MCF 10A (cell line): ENCODE results near the gene SLC9A8. TPM values are rescaled to one million over a fixed set of nuclear protein-coding genes. Genes with fewer than 3 reads are reported as not detected.

Source experiments
- BruUV-seq: library from RNA; stranded (reverse); fragments of 400-500 nt; replicated peaks from 2 replicates; lab custom pipeline; 2021; lab: Mats Ljungman, UMichigan
- CTCF ChIA-PET: fragments of 300-600 bp; sonication (Branson Sonifier 250); formaldehyde crosslinking; extraction: SDS; loops from one replicate; lab custom pipeline; 2021; ENCODE audit warnings: antibody characterized with exemption, inconsistent platforms; lab: Yijun Ruan, JAX
- POLR2A ChIA-PET: fragments of 300-600, 350-650 bp; sonication (Branson Sonifier 250); formaldehyde crosslinking; extraction: SDS; loops from one replicate; lab custom pipeline; 2020; ENCODE audit warnings: antibody characterized with exemption, inconsistent platforms; lab: Yijun Ruan, JAX
- DNase-seq: peaks from one replicate; pipeline ENCODE4 v3.0.0-alpha.2; 2018; ENCODE audit not compliant: unreplicated experiment
- H3K27ac Mint-ChIP-seq: one replicate; pipeline ENCODE4 v1.8.0; 2022; ENCODE audit warnings: mild to moderate bottlenecking, low read depth, mixed read lengths; ENCODE audit not compliant: unreplicated experiment
- H3K27me3 Mint-ChIP-seq: one replicate; pipeline ENCODE4 v1.8.0; 2022; ENCODE audit warnings: mixed read lengths; ENCODE audit not compliant: insufficient read depth, unreplicated experiment
- H3K36me3 Mint-ChIP-seq: one replicate; pipeline ENCODE4 v1.8.0; 2022; ENCODE audit warnings: mild to moderate bottlenecking, moderate library complexity, mixed read lengths; ENCODE audit not compliant: insufficient read depth, unreplicated experiment
- H3K4me1 Mint-ChIP-seq: one replicate; pipeline ENCODE4 v1.8.0; 2022; ENCODE audit warnings: mixed read lengths; ENCODE audit not compliant: insufficient read depth, unreplicated experiment
- H3K4me3 Mint-ChIP-seq: one replicate; pipeline ENCODE4 v1.8.0; 2022; ENCODE audit warnings: mild to moderate bottlenecking, moderate library complexity, mixed read lengths; ENCODE audit not compliant: unreplicated experiment
- H3K9me3 Mint-ChIP-seq: one replicate; pipeline ENCODE4 v1.8.0; 2022; ENCODE audit warnings: mixed read lengths; ENCODE audit not compliant: unreplicated experiment
- intact Hi-C: fragments of 100-400 bp; cut with micrococcal nuclease; formaldehyde crosslinking; loops from 2 replicates; pipeline ENCODE4 v1.14.1; 2022
- total RNA-seq: library from RNA; stranded (reverse); gene quantifications from 2 replicates; pipeline ENCODE4 v1.2.3, GENCODE V29; 2022
- TF ChIP-seq, protein P1 (sequence below): fragments of 200-600 bp; IDR thresholded peaks from one replicate; pipeline ENCODE4 v1.8.0; 2022; ENCODE audit warnings: antibody characterized with exemption, mild to moderate bottlenecking; ENCODE audit not compliant: unreplicated experiment

SLC9A8 gene
- total RNA-seq, 1 experiment from 2014 or later, result 14.6 TPM

DNA sequence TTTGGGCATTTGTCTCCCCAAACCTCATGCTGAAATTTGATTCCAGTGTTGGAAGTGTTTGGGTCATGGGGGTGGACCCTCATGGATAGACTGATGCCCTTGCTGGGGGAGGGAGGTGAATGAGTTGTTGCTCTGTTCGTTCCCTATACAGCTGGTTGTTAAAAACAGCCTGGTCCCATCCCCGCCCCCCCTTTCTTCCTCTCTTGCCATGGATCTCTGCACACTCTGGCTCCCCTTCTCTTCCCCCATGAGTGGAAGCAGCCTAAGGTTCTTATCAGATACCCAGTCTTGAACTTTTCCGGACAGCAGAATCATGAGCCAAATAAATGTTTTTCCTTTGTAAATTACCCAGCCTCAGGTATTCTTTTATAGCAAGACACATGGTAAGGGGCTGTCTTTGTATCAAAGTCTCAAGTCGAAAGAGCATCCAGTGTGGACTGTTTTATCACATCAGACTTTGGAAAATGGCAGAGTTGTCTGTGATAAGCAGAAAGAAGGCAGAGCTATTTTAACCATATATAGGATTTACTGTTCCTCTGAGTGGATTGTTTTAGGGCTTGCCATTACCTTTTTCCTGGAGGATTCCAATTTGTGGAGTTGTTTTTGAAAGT, 31.2 kb downstream of the SLC9A8 start:
- Mint-ChIP-seq H3K4me1 (no peaks in the 10 kb centered on the region), H3K36me3 (peaks cover 14% of the 10 kb centered on the region), H3K4me3 (no peak overlapping the region), H3K9me3 (no peaks in the 10 kb centered on the region), H3K27me3 (no peaks in the 10 kb centered on the region), H3K27ac (no peak overlapping the region)
- POLR2A ChIA-PET, result interaction anchor here (0.6 to 1.2 kb wide), 6 partner anchors 17 to 233 kb away, joined by 3 to 7 read pairs (median 4); no protein-coding TSS in a partner anchor
- TF ChIP-seq, protein P1, sequence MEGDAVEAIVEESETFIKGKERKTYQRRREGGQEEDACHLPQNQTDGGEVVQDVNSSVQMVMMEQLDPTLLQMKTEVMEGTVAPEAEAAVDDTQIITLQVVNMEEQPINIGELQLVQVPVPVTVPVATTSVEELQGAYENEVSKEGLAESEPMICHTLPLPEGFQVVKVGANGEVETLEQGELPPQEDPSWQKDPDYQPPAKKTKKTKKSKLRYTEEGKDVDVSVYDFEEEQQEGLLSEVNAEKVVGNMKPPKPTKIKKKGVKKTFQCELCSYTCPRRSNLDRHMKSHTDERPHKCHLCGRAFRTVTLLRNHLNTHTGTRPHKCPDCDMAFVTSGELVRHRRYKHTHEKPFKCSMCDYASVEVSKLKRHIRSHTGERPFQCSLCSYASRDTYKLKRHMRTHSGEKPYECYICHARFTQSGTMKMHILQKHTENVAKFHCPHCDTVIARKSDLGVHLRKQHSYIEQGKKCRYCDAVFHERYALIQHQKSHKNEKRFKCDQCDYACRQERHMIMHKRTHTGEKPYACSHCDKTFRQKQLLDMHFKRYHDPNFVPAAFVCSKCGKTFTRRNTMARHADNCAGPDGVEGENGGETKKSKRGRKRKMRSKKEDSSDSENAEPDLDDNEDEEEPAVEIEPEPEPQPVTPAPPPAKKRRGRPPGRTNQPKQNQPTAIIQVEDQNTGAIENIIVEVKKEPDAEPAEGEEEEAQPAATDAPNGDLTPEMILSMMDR, result no peak
- DNase-seq, result no peak
- intact Hi-C loops, result no loop called here
- no TSS peak for BruUV-seq
- CTCF ChIA-PET, result interaction anchor here (0.6 to 19.0 kb wide), 7 partner anchors 10 to 309 kb away, joined by 3 to 354 read pairs (median 4); no protein-coding TSS in a partner anchor

DNA sequence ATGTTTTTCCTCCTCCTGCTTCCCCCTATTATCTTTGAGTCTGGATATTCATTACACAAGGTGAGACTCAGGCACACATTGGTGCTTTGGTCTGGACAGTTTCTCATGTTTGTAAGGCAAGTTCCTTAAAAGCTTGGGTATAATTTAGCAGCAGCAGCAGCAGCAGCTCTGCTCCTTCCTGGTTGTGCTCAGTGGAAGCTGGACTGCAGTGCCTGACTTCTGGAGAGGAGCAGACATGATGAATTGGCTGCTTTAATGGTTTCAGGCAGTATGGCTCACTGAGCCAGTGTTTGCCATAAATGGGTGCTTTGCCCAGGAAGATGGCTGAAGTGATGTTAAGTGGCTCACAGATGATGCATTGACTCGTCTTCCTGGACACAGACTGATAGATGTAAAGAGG, 32.4 kb downstream of the SLC9A8 start:
- Mint-ChIP-seq H3K4me1 (no peaks in the 10 kb centered on the region), H3K9me3 (no peaks in the 10 kb centered on the region), H3K27me3 (no peaks in the 10 kb centered on the region), H3K27ac (no peak overlapping the region), H3K4me3 (no peak overlapping the region), H3K36me3 (peaks cover 14% of the 10 kb centered on the region)
- CTCF ChIA-PET, result interaction anchor here (0.6 to 19.0 kb wide), 26 partner anchors 10 to 336 kb away, joined by 3 to 354 read pairs (median 5); partner anchors contain the start of gene SLC9A8
- BruUV-seq, result no TSS peak
- DNase-seq, result no peak
- TF ChIP-seq, protein P1, result no peak
- intact Hi-C loops, result no loop called here
- POLR2A ChIA-PET, result interaction anchor here (0.6 to 2.4 kb wide), 3 partner anchors 12 to 235 kb away, joined by 3 to 6 read pairs (median 3); no protein-coding TSS in a partner anchor

DNA sequence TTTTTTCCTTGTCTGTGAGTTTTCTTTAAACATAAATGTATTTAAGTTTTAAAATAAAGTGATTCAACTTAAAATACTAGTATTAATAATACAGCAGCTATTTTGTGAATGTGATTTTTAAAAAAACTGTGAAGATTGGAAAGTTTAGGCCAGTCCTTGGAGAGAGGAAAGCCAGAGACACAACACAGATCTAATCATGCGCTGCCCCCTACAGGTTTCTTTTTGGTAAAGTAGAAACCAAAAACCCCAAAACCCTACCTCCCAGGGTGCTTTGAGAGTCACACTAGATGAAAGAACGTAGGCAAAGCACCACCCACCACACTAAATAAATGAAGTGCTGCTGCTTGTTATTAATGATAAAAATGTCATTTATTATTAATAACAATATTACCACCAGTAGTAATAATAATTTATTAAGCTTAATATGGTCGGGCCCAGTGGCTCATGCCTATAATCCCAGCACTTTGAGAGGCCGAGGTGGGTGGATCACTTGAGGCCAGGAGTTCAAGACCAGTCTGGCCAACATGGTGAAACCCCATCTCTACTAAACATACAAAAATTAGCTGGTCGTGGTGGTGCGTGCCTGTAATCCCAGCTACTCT, 33.7 kb downstream of the SLC9A8 start:
- Mint-ChIP-seq H3K36me3 (peaks cover 25% of the 10 kb centered on the region), H3K4me3 (no peak overlapping the region), H3K27me3 (no peaks in the 10 kb centered on the region), H3K27ac (no peak overlapping the region), H3K9me3 (no peaks in the 10 kb centered on the region), H3K4me1 (peaks cover 6% of the 10 kb centered on the region)
- intact Hi-C loops, result loop anchor here (1.0 kb wide), 3 partner anchors 82 to 305 kb away; no protein-coding TSS in a partner anchor
- no TSS peak for BruUV-seq
- peak; percentile 79 for DNase-seq
- CTCF ChIA-PET, result interaction anchor here (0.6 to 19.0 kb wide), 75 partner anchors 9 to 1745 kb away, joined by 3 to 354 read pairs (median 4); partner anchors contain the start of gene SLC9A8
- TF ChIP-seq, protein P1, result peak; percentile 46
- POLR2A ChIA-PET, result interaction anchor here (0.5 to 2.4 kb wide), 10 partner anchors 13 to 306 kb away, joined by 3 to 7 read pairs (median 3); no protein-coding TSS in a partner anchor
